Muscle layer of duodenum (tissue), 2 donors: ENCODE results near the gene VSIG2.

Experiments
- H3K27ac ChIP-seq: one replicate; pipeline ENCODE4 v1.7.0; 2013; ENCODE audit warnings: mild to moderate bottlenecking, low read length
- H3K27me3 ChIP-seq: one replicate; pipeline ENCODE4 v1.7.0; 2013; ENCODE audit warnings: low read depth, mild to moderate bottlenecking, control low read depth, low read length
- H3K36me3 ChIP-seq, 2 donors: one replicate each; pipeline ENCODE4 v1.7.0; 2013; ENCODE audit warnings: low read length in 2 of 2, control low read depth in 1 of 2, mild to moderate bottlenecking in 1 of 2; ENCODE audit not compliant: insufficient read depth in 2 of 2, control insufficient read depth in 1 of 2
- H3K4me1 ChIP-seq, 2 donors: one replicate each; pipeline ENCODE4 v1.7.0; 2013; ENCODE audit warnings: low read length in 2 of 2, mild to moderate bottlenecking in 2 of 2, control low read depth in 1 of 2, moderate library complexity in 1 of 2; ENCODE audit not compliant: insufficient read depth in 2 of 2, control insufficient read depth in 1 of 2
- H3K4me3 ChIP-seq, 2 donors: one replicate each; pipeline ENCODE4 v1.7.0; 2013; ENCODE audit warnings: low read length in 2 of 2, low read depth in 1 of 2, mild to moderate bottlenecking in 1 of 2
- H3K9me3 ChIP-seq, 2 donors: one replicate each; pipeline ENCODE4 v1.7.0; 2013; ENCODE audit warnings: low read length in 2 of 2, control low read depth in 1 of 2, mild to moderate bottlenecking in 1 of 2; ENCODE audit not compliant: control insufficient read depth in 1 of 2
- donor health status: healthy.

The VSIG2 gene

DNA sequence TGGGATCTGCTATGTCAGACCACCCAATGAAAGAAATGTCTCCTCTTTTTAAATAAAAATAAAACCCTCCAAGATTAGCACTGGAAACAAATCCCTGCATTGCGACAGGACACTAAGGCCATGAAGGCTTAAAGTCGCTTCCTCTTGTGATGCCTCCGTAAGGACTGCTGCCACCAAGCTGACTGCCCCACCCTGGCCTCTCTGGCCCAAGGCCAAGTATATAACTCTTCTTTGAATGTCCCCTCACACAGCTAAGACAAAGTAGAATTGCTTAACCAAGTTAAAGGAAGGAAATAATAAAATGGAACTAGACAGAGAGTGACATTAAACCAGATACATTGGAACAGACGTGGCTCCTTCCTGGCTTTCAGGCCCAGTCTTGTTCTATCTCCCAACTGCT is 19.8 kb downstream of the VSIG2 start:
- no peak overlapping the region for H3K4me3 ChIP-seq
- H3K36me3 ChIP-seq, result no peaks in the 10 kb centered on the region
- no peaks in the 10 kb centered on the region for H3K9me3 ChIP-seq
- H3K4me1 ChIP-seq, result no peaks in the 10 kb centered on the region
- no peaks in the 10 kb centered on the region for H3K27me3 ChIP-seq
- no peak overlapping the region for H3K27ac ChIP-seq

- no peak overlapping the region for H3K4me3 ChIP-seq
- H3K4me1 ChIP-seq, result peaks cover 0 to 7% of the 10 kb centered on the region in 2 donors
- no peaks in the 10 kb centered on the region for H3K27me3 ChIP-seq
- no peaks in the 10 kb centered on the region for H3K9me3 ChIP-seq
- H3K27ac ChIP-seq, result no peak overlapping the region
- H3K36me3 ChIP-seq, result no peaks in the 10 kb centered on the region
Observed at GRCh38 chr11:124729571-124729970, 22.5 kb downstream of the VSIG2 start.

DNA sequence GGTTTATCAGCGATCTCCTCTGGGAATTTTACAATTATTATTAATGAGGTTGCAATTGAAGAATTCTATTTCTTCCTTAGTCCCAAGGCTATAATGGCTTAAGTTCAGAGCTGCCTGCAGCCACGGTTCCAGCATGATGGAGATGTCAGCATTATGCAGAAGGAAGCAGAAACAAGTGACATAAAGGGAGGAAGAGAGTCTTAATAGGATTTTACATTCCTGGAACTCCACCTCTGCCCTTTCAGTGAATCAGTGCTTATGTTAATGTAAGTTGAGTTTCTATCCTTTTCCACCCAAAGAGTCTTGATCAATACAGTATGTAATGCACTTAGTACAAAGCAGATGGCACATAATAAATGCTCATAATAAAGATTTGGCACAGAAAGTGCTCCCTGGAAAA is 23.9 kb downstream of the VSIG2 start:
- H3K4me3 ChIP-seq, result no peak overlapping the region
- peaks cover 0 to 7% of the 10 kb centered on the region in 2 donors for H3K4me1 ChIP-seq
- H3K27ac ChIP-seq, result no peak overlapping the region
- no peaks in the 10 kb centered on the region for H3K36me3 ChIP-seq
- no peaks in the 10 kb centered on the region for H3K9me3 ChIP-seq
- H3K27me3 ChIP-seq, result no peaks in the 10 kb centered on the region

DNA sequence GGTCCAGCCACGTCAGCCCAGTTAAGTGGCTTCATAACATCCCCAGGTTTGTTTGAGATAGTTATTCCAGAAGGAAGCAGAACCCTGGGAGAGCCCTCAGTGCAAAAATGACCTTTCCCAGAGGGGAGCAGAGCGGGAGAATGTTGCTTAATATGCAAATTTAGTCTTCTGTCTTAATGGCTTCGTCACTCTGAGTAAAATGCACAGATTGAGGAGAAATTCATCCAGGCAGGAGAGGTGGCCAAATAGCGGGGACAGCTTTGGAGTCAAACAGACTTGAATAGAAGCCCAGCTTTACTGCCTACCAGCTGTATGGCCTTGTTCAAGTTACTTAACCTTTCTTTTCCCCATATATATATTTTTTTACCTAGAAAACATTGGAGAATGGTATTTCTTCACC is 24.6 kb downstream of the VSIG2 start:
- Histone ChIP-seq H3K27ac (no peak overlapping the region), H3K4me1 (peaks cover 0 to 7% of the 10 kb centered on the region in 2 donors), H3K9me3 (no peaks in the 10 kb centered on the region), H3K36me3 (no peaks in the 10 kb centered on the region), H3K4me3 (no peak overlapping the region), H3K27me3 (no peaks in the 10 kb centered on the region)

GRCh38 chr11:124725719-124726105 is 26.3 kb downstream of the VSIG2 start:
- Histone ChIP-seq H3K27ac (no peak overlapping the region), H3K4me3 (no peak overlapping the region), H3K9me3 (no peaks in the 10 kb centered on the region), H3K27me3 (no peaks in the 10 kb centered on the region), H3K36me3 (no peaks in the 10 kb centered on the region), H3K4me1 (peaks cover 0 to 7% of the 10 kb centered on the region in 2 donors)

- H3K9me3 ChIP-seq, result no peaks in the 10 kb centered on the region
- no peak overlapping the region for H3K27ac ChIP-seq
- peaks cover 0 to 7% of the 10 kb centered on the region in 2 donors for H3K4me1 ChIP-seq
- no peaks in the 10 kb centered on the region for H3K36me3 ChIP-seq
- H3K4me3 ChIP-seq, result no peak overlapping the region
- no peaks in the 10 kb centered on the region for H3K27me3 ChIP-seq
Observed at GRCh38 chr11:124724979-124725718, 26.9 kb downstream of the VSIG2 start.

DNA sequence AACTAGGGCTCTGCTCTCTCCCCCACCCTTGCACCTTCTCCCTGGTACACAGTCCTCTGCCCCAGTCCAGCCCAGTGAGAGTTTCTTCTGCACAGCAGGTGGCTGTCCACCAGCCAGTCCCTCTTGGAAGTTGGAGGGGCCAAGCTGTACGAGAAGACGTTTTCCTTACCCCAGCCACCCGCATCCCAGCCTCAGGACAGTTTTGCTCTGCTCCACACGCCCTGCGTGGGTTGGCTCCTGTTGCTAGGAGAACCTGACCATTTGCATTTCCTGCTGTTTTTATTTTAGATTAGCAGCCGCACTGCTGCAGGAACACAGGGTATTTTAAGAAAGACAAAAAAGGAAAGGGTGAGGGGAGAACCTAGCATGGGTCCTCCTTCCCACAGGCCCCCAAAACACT is 29.9 kb downstream of the VSIG2 start:
- Histone ChIP-seq H3K27ac (no peak overlapping the region), H3K36me3 (no peaks in the 10 kb centered on the region), H3K27me3 (peaks cover 25% of the 10 kb centered on the region)

GRCh38 chr11:124719534-124719933 is 32.5 kb downstream of the VSIG2 start:
- H3K9me3 ChIP-seq, result no peaks in the 10 kb centered on the region
- peaks cover 25% of the 10 kb centered on the region for H3K27me3 ChIP-seq
- no peaks in the 10 kb centered on the region for H3K36me3 ChIP-seq
- no peak overlapping the region for H3K4me3 ChIP-seq
- no peak overlapping the region for H3K27ac ChIP-seq
- no peaks in the 10 kb centered on the region for H3K4me1 ChIP-seq

More for the DNA sequence above, 29.9 kb downstream of the VSIG2 start:
- H3K4me3 ChIP-seq, result no peak overlapping the region
- H3K4me1 ChIP-seq, result peaks cover 0 to 7% of the 10 kb centered on the region in 2 donors
- H3K9me3 ChIP-seq, result no peaks in the 10 kb centered on the region

GRCh38 chr11:124718801-124719200 is 33.3 kb downstream of the VSIG2 start:
- Histone ChIP-seq H3K4me1 (no peaks in the 10 kb centered on the region), H3K9me3 (no peaks in the 10 kb centered on the region), H3K27me3 (peaks cover 25% of the 10 kb centered on the region), H3K4me3 (no peak overlapping the region), H3K36me3 (no peaks in the 10 kb centered on the region), H3K27ac (no peak overlapping the region)

DNA sequence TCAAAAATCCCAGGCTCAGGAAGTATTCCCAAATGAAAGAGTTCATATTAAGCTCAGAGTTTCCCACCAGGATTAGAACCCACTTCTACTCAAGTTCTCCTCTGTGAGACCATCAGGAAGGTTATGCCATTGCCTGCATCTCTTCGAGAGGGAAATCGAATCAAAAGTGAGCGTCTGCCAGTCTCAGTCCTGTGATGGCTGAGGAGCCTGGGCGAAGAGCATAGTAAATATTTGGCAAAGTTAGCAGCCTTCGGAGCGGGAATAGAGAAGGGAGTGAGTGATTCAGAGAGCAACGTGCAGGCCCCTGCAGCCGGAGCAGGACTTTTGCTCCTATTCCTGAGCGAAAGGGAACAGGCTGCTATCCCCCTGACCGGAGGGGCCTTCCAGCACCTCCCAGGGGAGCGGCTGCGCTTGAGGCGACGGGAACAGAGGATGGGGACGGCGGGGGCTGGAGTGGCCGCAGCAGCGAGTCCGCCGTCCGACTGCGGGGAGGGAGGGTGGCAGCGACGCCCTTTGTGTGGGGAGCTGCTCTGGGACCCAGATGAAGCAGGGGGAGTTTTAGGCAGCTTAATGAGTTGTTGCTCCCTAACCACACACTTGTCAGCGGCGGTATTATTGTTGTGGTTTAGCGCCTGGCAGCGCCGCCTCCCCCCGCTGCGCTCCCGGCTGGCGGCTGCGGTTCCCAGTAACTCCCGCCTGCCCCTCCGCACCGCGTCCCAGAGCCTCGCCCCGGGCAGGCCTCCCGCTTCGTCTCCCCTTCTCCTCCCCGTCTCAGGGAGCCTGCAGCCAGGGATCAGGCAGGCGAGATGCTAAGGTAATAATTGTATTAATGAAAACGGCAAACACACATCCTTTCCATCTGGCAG is 34.0 kb downstream of the VSIG2 start:
- peak overlapping the region; percentile 49 to 59 for H3K4me3 ChIP-seq
- no peak overlapping the region for H3K27ac ChIP-seq
- H3K4me1 ChIP-seq, result no peaks in the 10 kb centered on the region
- no peaks in the 10 kb centered on the region for H3K9me3 ChIP-seq
- peaks cover 25% of the 10 kb centered on the region for H3K27me3 ChIP-seq
- H3K36me3 ChIP-seq, result no peaks in the 10 kb centered on the region

- no peaks in the 10 kb centered on the region for H3K9me3 ChIP-seq
- H3K4me1 ChIP-seq, result no peaks in the 10 kb centered on the region
- peaks cover 25% of the 10 kb centered on the region for H3K27me3 ChIP-seq
- no peaks in the 10 kb centered on the region for H3K36me3 ChIP-seq
- no peak overlapping the region for H3K27ac ChIP-seq
- peak overlapping the region; percentile 49 to 59 for H3K4me3 ChIP-seq
Observed at GRCh38 chr11:124717421-124717785, 34.7 kb downstream of the VSIG2 start.
